ENCODE data around the gene ASTN1.

The ASTN1 gene

GRCh38 chr1:176877557-176877956 lies 287.0 kb downstream of the ASTN1 start:
- no peak for DNase-seq (ENCODE audit: low spot score)

- no peak for DNase-seq (ENCODE audit: low spot score)
Observed at GRCh38 chr1:176876966-176877515, 287.5 kb downstream of the ASTN1 start.

- DNase-seq (ENCODE audit: low spot score) = no peak
Observed at GRCh38 chr1:176869577-176869976, 294.9 kb downstream of the ASTN1 start.

- DNase-seq (ENCODE audit: low spot score) = no peak
Observed at GRCh38 chr1:176866011-176866714, 298.3 kb downstream of the ASTN1 start.

GRCh38 chr1:176864211-176864610 lies 300.3 kb downstream of the ASTN1 start:
- no peak for DNase-seq (ENCODE audit: low spot score)

GRCh38 chr1:176863613-176864012 lies 300.9 kb downstream of the ASTN1 start:
- no peak for DNase-seq (ENCODE audit: low spot score)

DNA sequence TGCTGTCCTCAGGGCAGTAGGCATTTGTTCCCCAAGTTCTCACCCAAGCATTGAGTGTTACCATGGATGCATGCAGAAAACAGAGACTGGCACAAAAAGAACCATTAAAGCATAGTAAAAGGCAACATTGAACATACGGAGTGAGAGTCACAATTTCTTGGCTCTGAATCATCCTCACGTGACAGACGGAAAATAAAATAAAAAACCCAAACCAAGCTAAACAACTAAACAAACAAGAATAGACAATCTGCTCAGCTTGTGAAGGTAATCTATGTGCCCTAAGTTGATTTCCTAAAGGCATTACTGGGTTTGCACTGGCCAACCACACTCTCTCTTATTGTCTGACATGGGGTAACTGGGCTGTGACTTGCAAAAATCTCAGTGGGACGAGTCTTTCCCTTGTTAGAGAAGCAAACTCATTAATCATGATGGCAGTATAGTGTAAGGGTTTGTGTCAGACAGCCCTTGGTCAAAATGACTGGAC lies 306.0 kb downstream of the ASTN1 start:
- no peak for DNase-seq (ENCODE audit: low spot score)

- DNase-seq (ENCODE audit: low spot score) = no peak
Observed at GRCh38 chr1:176857632-176858031, 306.9 kb downstream of the ASTN1 start.

DNA sequence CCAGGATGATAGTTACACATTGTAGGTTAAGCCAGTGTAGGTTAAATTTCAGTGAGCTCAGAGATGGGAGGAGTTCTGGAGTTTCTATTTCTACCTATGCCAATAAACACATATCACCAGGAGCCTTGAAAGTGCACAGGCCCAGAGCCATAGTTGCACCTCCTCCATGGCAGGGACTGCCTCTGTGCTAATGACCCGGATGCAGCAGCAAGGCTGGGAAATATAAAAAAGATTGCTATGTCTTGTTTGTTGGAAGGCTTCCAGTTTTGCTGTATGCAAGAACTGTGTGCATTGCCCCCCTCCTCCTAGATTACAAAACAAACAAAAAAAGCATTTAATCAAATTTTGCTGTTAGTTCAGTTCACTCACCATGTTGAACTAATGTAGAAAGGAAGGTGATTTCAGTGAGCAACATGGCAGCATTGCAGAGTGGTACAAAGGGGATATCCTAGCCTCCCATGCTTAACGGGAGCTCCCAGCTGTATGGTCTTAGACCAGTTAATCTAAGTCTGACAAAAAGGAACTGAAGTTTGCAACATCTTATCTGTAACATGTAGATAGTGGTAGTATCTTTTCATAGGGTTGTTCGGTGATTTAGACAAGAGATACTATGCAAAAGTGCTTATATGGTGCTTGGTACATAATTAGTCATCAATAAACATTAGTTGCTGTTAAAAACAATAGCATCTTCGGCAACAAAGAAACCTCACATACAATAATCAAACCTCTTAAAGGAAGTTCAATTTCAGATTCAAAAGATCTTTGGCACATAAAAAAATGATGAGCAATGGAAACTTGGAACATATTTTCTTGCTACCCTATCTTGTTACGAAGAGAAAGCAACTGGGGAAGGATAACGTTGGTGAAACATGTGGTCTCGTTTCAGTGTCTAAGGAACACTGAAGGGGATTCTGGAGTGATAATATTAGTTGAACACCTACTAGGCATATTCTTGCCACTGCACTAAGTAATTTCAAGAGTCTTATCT lies 309.5 kb downstream of the ASTN1 start:
- no peak for DNase-seq (ENCODE audit: low spot score)

GRCh38 chr1:176854121-176854520 lies 310.4 kb downstream of the ASTN1 start:
- no peak for DNase-seq (ENCODE audit: low spot score)

GRCh38 chr1:176853503-176853902 lies 311.0 kb downstream of the ASTN1 start:
- DNase-seq (ENCODE audit: low spot score) = no peak

- DNase-seq (ENCODE audit: low spot score) = no peak
Observed at GRCh38 chr1:176852124-176852523, 312.4 kb downstream of the ASTN1 start.

GRCh38 chr1:176850871-176851270 lies 313.6 kb downstream of the ASTN1 start:
- DNase-seq (ENCODE audit: low spot score) = no peak

DNA sequence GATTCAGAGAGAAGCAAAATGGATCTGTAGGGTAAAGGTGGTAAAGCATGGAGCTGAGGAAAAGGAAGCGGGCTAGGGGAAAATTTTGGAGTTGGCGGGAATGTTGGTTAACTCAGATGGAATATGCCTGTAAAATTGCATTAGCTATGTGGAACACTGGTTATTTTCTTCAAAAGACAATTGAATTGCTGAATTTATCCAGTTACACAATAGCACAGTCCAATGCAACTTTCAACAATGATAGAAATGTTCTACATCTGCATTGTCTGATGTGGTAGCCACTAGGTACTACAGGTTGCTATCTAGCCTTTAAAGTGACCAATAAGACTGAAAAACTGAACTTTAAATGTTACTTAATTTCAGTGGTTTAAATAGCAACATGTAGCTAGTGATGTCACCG lies 315.2 kb downstream of the ASTN1 start:
- no peak for DNase-seq (ENCODE audit: low spot score)

DNA sequence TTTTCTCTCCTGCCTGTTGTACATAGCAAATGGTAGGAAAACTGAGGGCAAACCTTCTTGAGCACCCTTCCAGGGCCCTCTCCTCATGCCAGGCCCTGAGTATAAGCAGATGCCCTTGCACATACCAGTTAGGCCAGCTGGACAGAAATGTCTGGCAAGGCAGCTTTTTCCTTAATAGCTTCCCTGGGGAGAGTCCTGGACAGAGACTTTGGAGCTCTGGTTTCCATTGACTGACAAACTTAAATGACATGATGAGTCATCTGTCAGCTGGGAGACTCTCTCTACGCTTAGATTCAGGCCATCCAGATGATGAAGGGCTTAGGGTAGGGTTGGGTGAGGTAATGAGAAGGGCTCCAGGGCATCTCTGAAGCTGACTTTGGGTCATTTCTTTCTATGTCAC lies 317.5 kb downstream of the ASTN1 start:
- no peak for DNase-seq (ENCODE audit: low spot score)

- no peak for DNase-seq (ENCODE audit: low spot score)
Observed at GRCh38 chr1:176843352-176844297, 320.9 kb downstream of the ASTN1 start.

DNA sequence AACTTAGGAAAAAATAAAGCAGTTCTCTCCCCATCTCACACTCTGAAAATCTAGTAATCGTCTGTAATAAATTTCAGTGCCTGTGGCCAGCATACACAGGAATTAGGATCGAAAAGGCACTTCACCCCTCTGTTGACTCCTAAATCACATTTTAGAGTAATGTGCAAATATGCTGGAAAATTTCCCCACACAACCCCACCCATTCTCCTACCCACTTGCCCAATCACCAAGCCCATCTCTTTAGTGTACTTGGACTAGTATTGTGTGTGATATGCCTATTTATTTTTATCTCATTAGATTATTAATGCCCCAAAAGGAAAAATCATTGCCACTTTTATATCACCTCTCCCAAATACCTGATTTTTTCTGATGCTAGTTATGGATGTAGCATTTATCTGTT lies 323.3 kb downstream of the ASTN1 start:
- DNase-seq (ENCODE audit: low spot score) = no peak

DNA sequence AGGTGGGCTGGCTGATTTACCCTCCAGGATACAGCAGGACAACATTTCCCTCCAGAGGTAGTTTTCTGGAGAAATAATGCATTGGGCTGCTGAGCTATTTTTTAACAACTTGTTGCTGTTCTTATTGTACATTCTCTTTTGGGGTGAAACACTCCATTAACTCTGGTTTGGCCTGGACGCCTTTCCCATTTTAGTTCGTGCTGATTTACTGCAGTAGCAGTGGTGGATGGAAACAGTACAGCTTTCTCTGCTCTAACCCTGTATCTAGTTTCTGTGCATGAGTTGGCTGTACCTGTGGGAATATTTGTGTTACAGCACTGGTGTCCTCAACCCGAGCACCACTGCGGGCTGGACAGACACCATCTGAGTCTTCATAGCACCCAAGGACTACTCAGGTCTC lies 325.3 kb downstream of the ASTN1 start:
- no peak for DNase-seq (ENCODE audit: low spot score)

DNA sequence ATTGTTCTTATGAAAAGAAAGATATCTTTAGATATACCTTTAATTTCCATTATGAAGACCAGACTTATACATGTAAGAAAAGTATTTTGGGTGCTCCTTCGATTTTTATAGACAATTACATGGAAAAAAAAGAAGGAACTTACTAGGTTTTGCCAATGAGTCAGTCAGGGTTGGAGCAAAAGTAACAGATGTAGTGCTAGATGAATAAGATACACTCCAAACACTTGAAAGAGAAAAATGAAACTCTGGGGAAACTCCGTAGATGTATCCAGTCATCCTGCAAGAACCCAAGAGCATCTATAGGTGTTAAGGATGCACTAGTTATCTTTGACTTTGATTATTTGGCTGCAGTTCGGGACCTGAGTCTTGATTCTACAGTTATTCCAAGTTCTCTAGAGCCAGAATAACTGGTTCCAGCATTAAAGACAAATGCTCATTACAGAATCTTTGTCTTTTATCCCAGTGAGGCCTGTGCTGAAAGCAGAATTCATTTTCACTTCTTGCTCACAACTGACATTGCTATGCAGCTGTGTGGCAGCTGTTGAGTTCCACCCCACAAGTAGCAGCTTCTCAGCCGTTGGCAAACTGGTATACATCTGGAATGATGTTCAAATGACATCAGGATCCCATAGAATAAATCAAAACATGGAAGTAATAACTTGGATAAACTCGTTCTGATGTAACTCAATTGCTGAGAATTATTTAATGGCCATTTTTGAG lies 326.1 kb downstream of the ASTN1 start:
- no peak for DNase-seq (ENCODE audit: low spot score)

GRCh38 chr1:176837708-176838107 lies 326.8 kb downstream of the ASTN1 start:
- DNase-seq (ENCODE audit: low spot score) = no peak

- no peak for DNase-seq (ENCODE audit: low spot score)
Observed at GRCh38 chr1:176831150-176831549, 333.4 kb downstream of the ASTN1 start.

Measured in activated CD4-positive, alpha-beta T cell treated with anti-CD3 and anti-CD28 coated beads, Interleukin-2, Interleukin-4, amounts not matched to agents 100 ng/mL and 50 ng/mL, durations not matched to agents 16 hours and 8 hours (primary cell).